ENCODE data around the gene PRF1. TPM values are rescaled to one million over a fixed set of nuclear protein-coding genes. Genes with fewer than 3 reads are reported as not detected.

PRF1 gene
- total and polyA plus RNA-seq, 2 donors (not counting 1 experiment from before 2014, with no cell fraction given) = 1.0 to 1.9 TPM

GRCh38 chr10:70559861-70560260 lies 42.7 kb downstream of the PRF1 start:
- Mint-ChIP-seq H3K27ac (no peak overlapping the region), H3K9me3 (ENCODE audit: insufficient read depth) (no peaks in the 10 kb centered on the region), H3K4me3 (no peak overlapping the region), H3K27me3 (no peaks in the 10 kb centered on the region), H3K4me1 (peaks cover 20% of the 10 kb centered on the region)
- Histone ChIP-seq H3K9me3 (ENCODE audit: control extremely low read depth in 1 of 3, control insufficient read depth in 2 of 3, insufficient read depth in 1 of 3, low read length in 2 of 3) (no peaks in the 10 kb centered on the region), H4K20me1 (ENCODE audit: control insufficient read depth, insufficient read depth, low read length, poor library complexity, severe bottlenecking) (no peaks in the 10 kb centered on the region), H3K9ac (ENCODE audit: low read length) (no peak overlapping the region), H3K27ac (ENCODE audit: low read length in 2 of 2) (no peak overlapping the region), H3K4me2 (replicated peaks; ENCODE audit: low read depth, low read length, poor library complexity, severe bottlenecking) (no peak overlapping the region), H3K4me3 (ENCODE audit: control extremely low read depth in 1 of 5, extremely low read depth in 1 of 5, insufficient read depth in 1 of 5, low read depth in 2 of 5, low read length in 4 of 5) (no peak overlapping the region), H3K4me1 (ENCODE audit: control insufficient read depth in 2 of 2, insufficient read depth in 2 of 2, low read length in 2 of 2) (peaks cover 0 to 8% of the 10 kb centered on the region in 2 donors), H3K79me2 (ENCODE audit: control insufficient read depth, insufficient read depth, low read length) (no peaks in the 10 kb centered on the region), H3K27me3 (replicated peaks in 1 of 4; ENCODE audit: control extremely low read depth in 1 of 4, control insufficient read depth in 3 of 4, insufficient read depth in 4 of 4, low read length in 3 of 4) (no peaks in the 10 kb centered on the region), H2AFZ (ENCODE audit: insufficient read depth, low read depth, low read length, poor library complexity, severe bottlenecking) (no peak overlapping the region), H3K36me3 (replicated peaks in 1 of 2; ENCODE audit: control extremely low read depth in 1 of 2, control insufficient read depth in 1 of 2, extremely low read depth in 1 of 2, insufficient read depth in 2 of 2, low read length in 1 of 2) (no peaks in the 10 kb centered on the region)
- POLR2A ChIA-PET = no interaction called here
- DNase-seq (no peak), ATAC-seq (ENCODE audit: low read depth) (no peak)
- intact Hi-C loops (cut with micrococcal nuclease) = loop anchor here (10.0 kb wide), 1 partner anchor 255 kb away; the partner anchor contains the start of gene SGPL1
- CTCF ChIA-PET = interaction anchor here (1.8 kb wide), 1 partner anchor 202 kb away, joined by 4 read pairs; no protein-coding TSS in a partner anchor
- TF ChIP-seq EZH2 (IDR thresholded peaks at IDR 0.05; ENCODE audit: borderline replicate concordance, insufficient read depth, low read depth, low read length, poor library complexity, severe bottlenecking) = no peak
- no peak for TF ChIP-seq CTCF (IDR thresholded peaks at IDR 0.05)
- whole genome bisulfite sequencing (ENCODE audit: insufficient coverage) = 96% methylated on average over 4 of the region's 5 CpGs

- no peaks in the 10 kb centered on the region for H3K27me3 Mint-ChIP-seq
- peak overlapping the region; percentile 23 for H3K27ac Mint-ChIP-seq
- H3K9me3 Mint-ChIP-seq (ENCODE audit: insufficient read depth) = no peaks in the 10 kb centered on the region
- DNase-seq = peak; percentile 48
- peak overlapping the region; percentile 49 for H2AFZ ChIP-seq (ENCODE audit: insufficient read depth, low read depth, low read length, poor library complexity, severe bottlenecking)
- peak overlapping the region; percentile 54 for H3K4me2 ChIP-seq (replicated peaks; ENCODE audit: low read depth, low read length, poor library complexity, severe bottlenecking)
- peak overlapping the region; percentile 77 for H3K4me3 Mint-ChIP-seq
- H3K79me2 ChIP-seq (ENCODE audit: control insufficient read depth, insufficient read depth, low read length) = no peaks in the 10 kb centered on the region
- no peak overlapping the region for H3K27ac ChIP-seq (ENCODE audit: low read length in 2 of 2)
- H3K9ac ChIP-seq (ENCODE audit: low read length) = no peak overlapping the region
- H3K27me3 ChIP-seq (replicated peaks in 1 of 4; ENCODE audit: control extremely low read depth in 1 of 4, control insufficient read depth in 3 of 4, insufficient read depth in 4 of 4, low read length in 3 of 4) = no peaks in the 10 kb centered on the region
- TF ChIP-seq EZH2 (IDR thresholded peaks at IDR 0.05; ENCODE audit: borderline replicate concordance, insufficient read depth, low read depth, low read length, poor library complexity, severe bottlenecking) (no peak), CTCF (IDR thresholded peaks at IDR 0.05) (peak; percentile 31)
- WGBS (ENCODE audit: insufficient coverage) = 42% methylated on average over 17 of the region's 20 CpGs
- H3K4me3 ChIP-seq (ENCODE audit: control extremely low read depth in 1 of 5, extremely low read depth in 1 of 5, insufficient read depth in 1 of 5, low read depth in 2 of 5, low read length in 4 of 5) = peak overlapping the region in 2 of 5 experiments; percentile 9 to 15
- no peaks in the 10 kb centered on the region for H4K20me1 ChIP-seq (ENCODE audit: control insufficient read depth, insufficient read depth, low read length, poor library complexity, severe bottlenecking)
- no peaks in the 10 kb centered on the region for H3K9me3 ChIP-seq (ENCODE audit: control extremely low read depth in 1 of 3, control insufficient read depth in 2 of 3, insufficient read depth in 1 of 3, low read length in 2 of 3)
- CTCF ChIA-PET = interaction anchor here (0.6 to 1.8 kb wide), 6 partner anchors 10 to 322 kb away, joined by 3 to 8 read pairs (median 6); no protein-coding TSS in a partner anchor
- H3K36me3 ChIP-seq (replicated peaks in 1 of 2; ENCODE audit: control extremely low read depth in 1 of 2, control insufficient read depth in 1 of 2, extremely low read depth in 1 of 2, insufficient read depth in 2 of 2, low read length in 1 of 2) = no peaks in the 10 kb centered on the region
- intact Hi-C loops (cut with micrococcal nuclease) = loop anchor here (10.0 kb wide), 1 partner anchor 256 kb away; the partner anchor contains the start of gene SGPL1
- peaks cover 0 to 8% of the 10 kb centered on the region in 2 donors for H3K4me1 ChIP-seq (ENCODE audit: control insufficient read depth in 2 of 2, insufficient read depth in 2 of 2, low read length in 2 of 2)
- peak; percentile 72 for ATAC-seq (ENCODE audit: low read depth)
- peaks cover 20% of the 10 kb centered on the region for H3K4me1 Mint-ChIP-seq
- POLR2A ChIA-PET = no interaction called here
Measured at GRCh38 chr10:70558871-70559810, 43.4 kb downstream of the PRF1 start.
